Hepatocyte (in vitro differentiated cells): Measurements from ENCODE around the gene UBE2I. TPM values are rescaled to one million over a fixed set of nuclear protein-coding genes. Genes with fewer than 3 reads are reported as not detected.

Source experiments
- DNase-seq: peaks from one replicate; pipeline ENCODE4 v3.0.0-alpha.2; 2016; ENCODE audit warnings: low spot score
- H2AFZ ChIP-seq: fragments of 200-600 bp; sonication (generic); 2 replicates; pipeline ENCODE4 v1.6.0; 2016; ENCODE audit warnings: antibody characterized with exemption, mild to moderate bottlenecking
- H3K27ac ChIP-seq: fragments of 200-600 bp; sonication (generic); 2 replicates; pipeline ENCODE4 v1.5.1; 2016; ENCODE audit warnings: mild to moderate bottlenecking
- H3K27me3 ChIP-seq: fragments of 200-600 bp; sonication (generic); 2 replicates; pipeline ENCODE4 v1.6.1; 2016
- H3K36me3 ChIP-seq: fragments of 200-600 bp; sonication (generic); replicated peaks from 2 replicates; pipeline ENCODE4 v1.5.1; 2016; ENCODE audit warnings: low read depth; ENCODE audit not compliant: insufficient read depth
- H3K4me1 ChIP-seq: fragments of 200-600 bp; sonication (generic); 2 replicates; pipeline ENCODE4 v1.5.1; 2016; ENCODE audit warnings: mild to moderate bottlenecking, moderate library complexity; ENCODE audit not compliant: insufficient read depth
- H3K4me2 ChIP-seq: fragments of 200-600 bp; sonication (generic); 2 replicates; pipeline ENCODE4 v1.6.0; 2016
- H3K4me3 ChIP-seq: fragments of 200-600 bp; sonication (generic); 2 replicates; pipeline ENCODE4 v1.5.1; 2016; ENCODE audit warnings: mild to moderate bottlenecking
- H3K79me2 ChIP-seq: fragments of 200-600 bp; sonication (generic); 2 replicates; pipeline ENCODE4 v1.6.0; 2017; ENCODE audit warnings: mild to moderate bottlenecking
- H3K9me2 ChIP-seq: fragments of 200-600 bp; sonication (generic); replicated peaks from 2 replicates; pipeline ENCODE4 v1.6.0; 2017; ENCODE audit warnings: mild to moderate bottlenecking; ENCODE audit not compliant: insufficient read depth
- H3K9me3 ChIP-seq: fragments of 200-600 bp; sonication (generic); 2 replicates; pipeline ENCODE4 v1.5.1; 2016; ENCODE audit warnings: low read depth, mild to moderate bottlenecking
- H4K20me1 ChIP-seq: fragments of 200-600 bp; sonication (generic); 2 replicates; pipeline ENCODE4 v1.6.0; 2016; ENCODE audit warnings: mild to moderate bottlenecking; ENCODE audit not compliant: insufficient read depth, poor library complexity, severe bottlenecking
- EZH2 ChIP-seq: fragments of 200-600 bp; sonication (generic); IDR thresholded peaks from 2 replicates; pipeline ENCODE4 v1.6.1; 2016; ENCODE audit warnings: antibody characterized with exemption, mild to moderate bottlenecking, borderline replicate concordance
- EZH2phosphoT487 ChIP-seq: fragments of 200-600 bp; sonication (generic); IDR thresholded peaks from one replicate; pipeline ENCODE4 v1.6.1; 2018; ENCODE audit warnings: antibody characterized with exemption, mild to moderate bottlenecking, low read depth, moderate library complexity; ENCODE audit not compliant: unreplicated experiment, severe bottlenecking
- WGBS: methylation state at CpG from one replicate; pipeline ENCODE4 v1.1.6; 2016; ENCODE audit warnings: low lambda C conversion rate; ENCODE audit errors: missing lambda C conversion rate; 5-methylcytosine and 5-hydroxymethylcytosine counted together
- polyA plus RNA-seq: library from polyadenylated mRNA; unstranded; fragments of >200 nt; fragmentation: Nextera tagmentation; extraction: Ambion mirVana; gene quantifications from 2 replicates; pipeline ENCODE4 v1.2.1, GENCODE V29; 2016
- total RNA-seq: library from RNA; depleted of rRNA; stranded (reverse); fragments of >200 nt; gene quantifications from 2 replicates; pipeline ENCODE4 v1.2.3, GENCODE V29; 2014
- TF ChIP-seq, protein P1 (sequence below): fragments of 200-600 bp; sonication (generic); IDR thresholded peaks from 2 replicates; pipeline ENCODE4 v1.5.1; 2016; ENCODE audit warnings: antibody characterized with exemption, mild to moderate bottlenecking; ENCODE audit not compliant: poor library complexity

UBE2I gene
- total and polyA plus RNA-seq, 2 experiments from 2014 or later = 76.0 to 150 TPM

GRCh38 chr16:1346422-1347285 lies 37.2 kb downstream of the UBE2I start:
- no peak overlapping the region for H3K4me3 ChIP-seq
- TF ChIP-seq, protein P1, sequence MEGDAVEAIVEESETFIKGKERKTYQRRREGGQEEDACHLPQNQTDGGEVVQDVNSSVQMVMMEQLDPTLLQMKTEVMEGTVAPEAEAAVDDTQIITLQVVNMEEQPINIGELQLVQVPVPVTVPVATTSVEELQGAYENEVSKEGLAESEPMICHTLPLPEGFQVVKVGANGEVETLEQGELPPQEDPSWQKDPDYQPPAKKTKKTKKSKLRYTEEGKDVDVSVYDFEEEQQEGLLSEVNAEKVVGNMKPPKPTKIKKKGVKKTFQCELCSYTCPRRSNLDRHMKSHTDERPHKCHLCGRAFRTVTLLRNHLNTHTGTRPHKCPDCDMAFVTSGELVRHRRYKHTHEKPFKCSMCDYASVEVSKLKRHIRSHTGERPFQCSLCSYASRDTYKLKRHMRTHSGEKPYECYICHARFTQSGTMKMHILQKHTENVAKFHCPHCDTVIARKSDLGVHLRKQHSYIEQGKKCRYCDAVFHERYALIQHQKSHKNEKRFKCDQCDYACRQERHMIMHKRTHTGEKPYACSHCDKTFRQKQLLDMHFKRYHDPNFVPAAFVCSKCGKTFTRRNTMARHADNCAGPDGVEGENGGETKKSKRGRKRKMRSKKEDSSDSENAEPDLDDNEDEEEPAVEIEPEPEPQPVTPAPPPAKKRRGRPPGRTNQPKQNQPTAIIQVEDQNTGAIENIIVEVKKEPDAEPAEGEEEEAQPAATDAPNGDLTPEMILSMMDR = no peak
- TF ChIP-seq EZH2phosphoT487 (no peak), EZH2 (no peak)
- 86% methylated on average over 24 of the region's 34 CpGs for WGBS

DNA sequence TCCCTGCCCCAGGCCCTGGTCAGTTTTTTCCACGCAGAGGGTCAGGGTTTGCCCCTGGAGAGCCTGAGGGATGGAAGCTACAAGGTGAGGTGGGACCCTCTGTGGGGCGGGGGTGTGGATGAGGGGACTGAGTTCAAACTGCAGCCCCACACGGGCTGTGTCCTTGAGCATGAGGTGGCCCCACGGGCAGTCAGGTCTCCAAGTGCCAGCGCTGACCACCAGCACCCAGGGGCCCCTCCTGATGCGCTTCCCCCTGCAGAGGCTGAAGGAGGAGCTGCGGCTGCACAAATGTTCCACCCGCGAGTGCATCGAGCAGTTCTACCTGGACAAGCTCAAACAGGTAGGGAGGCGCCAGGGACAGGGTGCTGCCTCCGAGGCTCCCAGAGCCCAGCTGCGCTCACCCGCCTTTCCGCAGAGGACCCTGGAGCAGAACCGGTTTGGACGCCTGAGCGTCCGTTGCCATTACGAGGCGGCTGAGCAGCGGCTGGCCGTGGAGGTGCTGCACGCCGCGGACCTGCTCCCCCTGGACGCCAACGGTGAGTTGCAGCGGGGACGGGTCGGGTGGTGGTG lies 37.9 kb downstream of the UBE2I start:
- Histone ChIP-seq H2AFZ (no peak overlapping the region), H3K4me3 (no peak overlapping the region), H3K27ac (no peak overlapping the region), H3K36me3 (no peaks in the 10 kb centered on the region), H3K9me3 (no peaks in the 10 kb centered on the region), H3K4me1 (no peaks in the 10 kb centered on the region), H4K20me1 (no peaks in the 10 kb centered on the region), H3K27me3 (no peaks in the 10 kb centered on the region), H3K4me2 (no peak overlapping the region), H3K79me2 (peaks cover 19% of the 10 kb centered on the region), H3K9me2 (no peaks in the 10 kb centered on the region)
- DNase-seq = no peak
- WGBS = 93% methylated on average over 26 of the region's 31 CpGs
- TF ChIP-seq EZH2 (no peak), EZH2phosphoT487 (no peak)
- TF ChIP-seq, protein P1 = no peak

More at GRCh38 chr16:1346422-1347285, 37.2 kb downstream of the UBE2I start:
- Histone ChIP-seq H4K20me1 (no peaks in the 10 kb centered on the region), H3K4me2 (no peak overlapping the region), H2AFZ (no peak overlapping the region), H3K27me3 (no peaks in the 10 kb centered on the region), H3K36me3 (no peaks in the 10 kb centered on the region), H3K27ac (no peak overlapping the region), H3K9me2 (no peaks in the 10 kb centered on the region), H3K4me1 (no peaks in the 10 kb centered on the region), H3K79me2 (peaks cover 14% of the 10 kb centered on the region), H3K9me3 (no peaks in the 10 kb centered on the region)
- no peak for DNase-seq

DNA sequence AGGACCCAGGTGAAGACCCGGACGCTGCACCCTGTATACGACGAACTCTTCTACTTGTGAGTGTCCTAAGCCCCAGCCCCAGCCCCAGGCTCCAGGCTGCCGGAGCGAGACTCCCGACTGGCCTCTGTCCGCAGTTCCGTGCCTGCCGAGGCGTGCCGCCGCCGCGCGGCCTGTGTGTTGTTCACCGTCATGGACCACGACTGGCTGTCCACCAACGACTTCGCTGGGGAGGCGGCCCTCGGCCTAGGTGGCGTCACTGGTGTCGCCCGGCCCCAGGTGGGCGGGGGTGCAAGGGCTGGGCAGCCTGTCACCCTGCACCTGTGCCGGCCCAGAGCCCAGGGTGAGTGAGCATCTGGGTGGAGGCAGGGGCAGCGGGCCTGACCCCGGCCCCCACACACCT lies 38.5 kb downstream of the UBE2I start:
- H4K20me1 ChIP-seq = no peaks in the 10 kb centered on the region
- no peak overlapping the region for H3K4me3 ChIP-seq
- 98% methylated on average over 21 of the region's 29 CpGs for WGBS
- no peak overlapping the region for H2AFZ ChIP-seq
- no peak overlapping the region for H3K27ac ChIP-seq
- H3K4me1 ChIP-seq = peaks cover 3% of the 10 kb centered on the region
- H3K27me3 ChIP-seq = no peaks in the 10 kb centered on the region
- H3K36me3 ChIP-seq = no peaks in the 10 kb centered on the region
- H3K9me2 ChIP-seq = no peaks in the 10 kb centered on the region
- no peaks in the 10 kb centered on the region for H3K9me3 ChIP-seq
- peaks cover 25% of the 10 kb centered on the region for H3K79me2 ChIP-seq
- DNase-seq = no peak
- TF ChIP-seq, protein P1 = no peak
- no peak for TF ChIP-seq EZH2phosphoT487
- no peak for TF ChIP-seq EZH2
- H3K4me2 ChIP-seq = no peak overlapping the region
